B cell (primary cell): ENCODE results near the gene WNT16.

Experiments
- EZH2 ChIP-seq: IDR thresholded peaks from 2 replicates; pipeline ENCODE4 v1.6.1; 2012; ENCODE audit warnings: borderline replicate concordance, low read depth, mild to moderate bottlenecking, moderate library complexity, low read length; ENCODE audit not compliant: insufficient read depth, poor library complexity, severe bottlenecking
- TF ChIP-seq, protein P1 (sequence below): fragments of 200-600 bp; IDR thresholded peaks from one replicate; pipeline ENCODE4 v1.8.0; 2022; ENCODE audit warnings: antibody characterized with exemption, mild to moderate bottlenecking

DNA sequence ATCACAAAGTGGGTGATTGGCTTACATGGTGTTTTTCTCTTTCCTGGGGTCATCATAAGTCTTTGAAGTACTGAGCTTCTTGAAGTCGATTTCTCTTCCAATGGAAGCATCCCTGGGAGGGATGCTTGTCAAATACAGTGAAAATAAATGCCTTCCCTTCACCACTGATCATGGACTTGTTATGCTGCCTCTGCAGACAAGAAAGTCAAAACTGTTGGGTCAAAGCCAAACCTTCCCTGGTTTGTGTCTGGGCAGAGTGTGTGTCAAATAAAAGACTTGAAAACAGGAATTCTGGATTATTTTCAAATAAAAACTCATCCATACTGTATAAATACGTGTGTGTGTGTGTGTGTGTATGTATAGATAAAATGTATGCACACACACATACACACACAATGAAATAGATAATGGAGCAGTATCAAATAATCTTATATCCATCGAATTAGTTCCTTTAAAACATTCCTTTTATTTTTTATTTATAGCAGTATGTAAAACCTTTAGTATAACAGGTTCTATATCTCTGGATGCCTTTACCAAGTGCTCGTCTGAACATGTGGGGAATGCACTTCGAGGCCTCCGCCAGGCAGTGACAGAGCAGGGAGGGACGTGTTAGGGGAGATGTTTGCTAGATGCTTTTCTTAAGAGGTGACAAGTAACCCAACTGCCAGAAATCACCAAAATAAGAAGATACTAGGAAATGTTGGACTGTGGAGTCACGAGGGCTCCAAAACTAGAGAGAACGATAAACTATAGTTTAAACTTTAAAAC, 27.2 kb upstream of the WNT16 start:
- TF ChIP-seq, protein P1, sequence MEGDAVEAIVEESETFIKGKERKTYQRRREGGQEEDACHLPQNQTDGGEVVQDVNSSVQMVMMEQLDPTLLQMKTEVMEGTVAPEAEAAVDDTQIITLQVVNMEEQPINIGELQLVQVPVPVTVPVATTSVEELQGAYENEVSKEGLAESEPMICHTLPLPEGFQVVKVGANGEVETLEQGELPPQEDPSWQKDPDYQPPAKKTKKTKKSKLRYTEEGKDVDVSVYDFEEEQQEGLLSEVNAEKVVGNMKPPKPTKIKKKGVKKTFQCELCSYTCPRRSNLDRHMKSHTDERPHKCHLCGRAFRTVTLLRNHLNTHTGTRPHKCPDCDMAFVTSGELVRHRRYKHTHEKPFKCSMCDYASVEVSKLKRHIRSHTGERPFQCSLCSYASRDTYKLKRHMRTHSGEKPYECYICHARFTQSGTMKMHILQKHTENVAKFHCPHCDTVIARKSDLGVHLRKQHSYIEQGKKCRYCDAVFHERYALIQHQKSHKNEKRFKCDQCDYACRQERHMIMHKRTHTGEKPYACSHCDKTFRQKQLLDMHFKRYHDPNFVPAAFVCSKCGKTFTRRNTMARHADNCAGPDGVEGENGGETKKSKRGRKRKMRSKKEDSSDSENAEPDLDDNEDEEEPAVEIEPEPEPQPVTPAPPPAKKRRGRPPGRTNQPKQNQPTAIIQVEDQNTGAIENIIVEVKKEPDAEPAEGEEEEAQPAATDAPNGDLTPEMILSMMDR, result no peak
- TF ChIP-seq EZH2, result no peak
